SU-DHL-6 (cell line): ENCODE results near the gene XYLT1.

Experiments
- H2AFZ ChIP-seq: fragments of 200-600 bp; sonication (generic); 2 replicates; pipeline ENCODE4 v1.6.1; 2014; ENCODE audit warnings: low read depth, mild to moderate bottlenecking, moderate library complexity, mixed read lengths, antibody characterized with exemption, low read length; ENCODE audit not compliant: severe bottlenecking
- H3F3A ChIP-seq: fragments of 200-600 bp; shearing (Covaris generic); 2 replicates; pipeline ENCODE4 v1.6.0; 2016; ENCODE audit warnings: antibody characterized with exemption, mild to moderate bottlenecking; ENCODE audit not compliant: insufficient read depth
- H3K27ac ChIP-seq: fragments of 200-600 bp; sonication (generic); 2 replicates; pipeline ENCODE4 v1.5.1; 2016; ENCODE audit warnings: low read depth, mild to moderate bottlenecking, low read length, moderate library complexity, mixed read lengths
- H3K27me3 ChIP-seq: fragments of 200-600 bp; sonication (generic), shearing (Covaris generic); 2 replicates; pipeline ENCODE4 v1.6.0; 2014; ENCODE audit warnings: mild to moderate bottlenecking, low read length
- H3K36me3 ChIP-seq: fragments of 200-600 bp; sonication (generic); 2 replicates; pipeline ENCODE4 v1.6.1; 2014; ENCODE audit warnings: mild to moderate bottlenecking, low read length, mixed read lengths
- H3K4me2 ChIP-seq: fragments of 300-600, 200-600 bp; shearing (Covaris generic), sonication (generic); 2 replicates; pipeline ENCODE4 v1.6.0; 2014; ENCODE audit warnings: low read length, low read depth, mild to moderate bottlenecking; ENCODE audit not compliant: poor library complexity, severe bottlenecking
- H3K4me3 ChIP-seq: fragments of 200-600 bp; sonication (generic); 2 replicates; pipeline ENCODE4 v1.5.1; 2014; ENCODE audit warnings: antibody characterized with exemption, low read length, mild to moderate bottlenecking, mixed read lengths; ENCODE audit not compliant: insufficient read depth, poor library complexity, severe bottlenecking
- H3K79me2 ChIP-seq: fragments of 200-600 bp; sonication (generic); 2 replicates; pipeline ENCODE4 v1.6.1; 2014; ENCODE audit warnings: mild to moderate bottlenecking, low read length, moderate library complexity; ENCODE audit not compliant: insufficient read depth
- H3K9ac ChIP-seq: fragments of 200-600 bp; sonication (generic); 2 replicates; pipeline ENCODE4 v1.7.0; 2014; ENCODE audit warnings: mild to moderate bottlenecking, low read length
- H3K9me2 ChIP-seq: fragments of 200-600 bp; sonication (generic); replicated peaks from 2 replicates; pipeline ENCODE4 v1.6.1; 2014; ENCODE audit warnings: low read length; ENCODE audit not compliant: insufficient read depth
- H3K9me3 ChIP-seq: fragments of 200-600 bp; sonication (generic); 2 replicates; pipeline ENCODE4 v1.6.1; 2014; ENCODE audit warnings: low read length, mixed read lengths; ENCODE audit not compliant: insufficient read depth
- H4K20me1 ChIP-seq: fragments of 200-600 bp; sonication (generic); 2 replicates; pipeline ENCODE4 v1.6.1; 2014; ENCODE audit warnings: low read depth, mild to moderate bottlenecking, antibody characterized with exemption, low read length, moderate library complexity, mixed read lengths
- EZH2phosphoT487 ChIP-seq: fragments of 200-600 bp; sonication (generic), shearing (Covaris generic); conservative IDR thresholded peaks from 2 replicates; pipeline ENCODE4 v1.6.1; 2018; ENCODE audit warnings: mild to moderate bottlenecking, antibody characterized with exemption, low read length, moderate library complexity, mixed read lengths
- TF ChIP-seq, protein P1 (sequence below): fragments of 200-600 bp; sonication (generic); IDR thresholded peaks from one replicate; pipeline ENCODE4 v1.5.1; 2017; ENCODE audit warnings: antibody characterized with exemption, mild to moderate bottlenecking, low read length, moderate library complexity; ENCODE audit not compliant: insufficient read depth, poor library complexity, severe bottlenecking

The XYLT1 gene

DNA sequence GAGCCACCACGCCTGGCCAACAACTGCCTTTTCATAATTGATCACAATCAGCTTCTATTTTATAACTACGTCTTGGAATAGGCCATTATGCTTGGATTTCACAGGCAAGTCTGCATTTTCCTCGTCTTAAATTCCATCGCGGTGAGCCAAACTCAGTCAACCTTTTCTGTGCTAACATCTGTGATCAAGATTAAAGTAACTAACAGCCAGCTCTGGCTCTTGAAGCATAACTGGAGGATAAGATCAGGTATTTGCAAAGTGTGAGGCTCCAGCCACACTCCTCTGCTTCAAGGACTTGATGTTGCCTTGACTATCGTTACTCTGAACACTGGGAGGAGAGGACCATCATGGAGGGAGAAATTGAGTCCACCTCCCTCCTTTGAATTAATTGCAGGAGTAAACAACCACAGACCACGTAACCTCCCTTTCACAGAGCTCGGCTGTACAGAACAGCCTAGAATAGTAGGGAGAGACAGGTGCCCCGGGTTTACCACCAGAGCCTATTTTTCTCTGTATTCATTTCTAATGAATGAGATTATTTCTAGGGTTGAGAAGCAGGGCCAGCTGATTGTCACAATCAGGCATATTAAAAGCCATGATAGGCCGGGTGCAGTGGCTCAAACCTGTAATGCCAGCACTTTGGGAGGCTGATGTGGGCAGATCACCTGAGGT is 143.0 kb downstream of the XYLT1 start:
- Histone ChIP-seq H3F3A (no peaks in the 10 kb centered on the region; the same call in 1 of the 2 replicates), H3K4me2 (no peak overlapping the region), H3K79me2 (peaks cover 13% of the 10 kb centered on the region; the same call in 1 of the 2 replicates), H3K27me3 (no peaks in the 10 kb centered on the region), H3K27ac (no peak overlapping the region), H3K36me3 (no peaks in the 10 kb centered on the region), H4K20me1 (peaks cover 8% of the 10 kb centered on the region), H3K9me2 (no peaks in the 10 kb centered on the region), H3K9ac (no peak overlapping the region), H3K4me3 (no peak overlapping the region), H3K9me3 (no peaks in the 10 kb centered on the region), H2AFZ (no peak overlapping the region)
- TF ChIP-seq, protein P1, sequence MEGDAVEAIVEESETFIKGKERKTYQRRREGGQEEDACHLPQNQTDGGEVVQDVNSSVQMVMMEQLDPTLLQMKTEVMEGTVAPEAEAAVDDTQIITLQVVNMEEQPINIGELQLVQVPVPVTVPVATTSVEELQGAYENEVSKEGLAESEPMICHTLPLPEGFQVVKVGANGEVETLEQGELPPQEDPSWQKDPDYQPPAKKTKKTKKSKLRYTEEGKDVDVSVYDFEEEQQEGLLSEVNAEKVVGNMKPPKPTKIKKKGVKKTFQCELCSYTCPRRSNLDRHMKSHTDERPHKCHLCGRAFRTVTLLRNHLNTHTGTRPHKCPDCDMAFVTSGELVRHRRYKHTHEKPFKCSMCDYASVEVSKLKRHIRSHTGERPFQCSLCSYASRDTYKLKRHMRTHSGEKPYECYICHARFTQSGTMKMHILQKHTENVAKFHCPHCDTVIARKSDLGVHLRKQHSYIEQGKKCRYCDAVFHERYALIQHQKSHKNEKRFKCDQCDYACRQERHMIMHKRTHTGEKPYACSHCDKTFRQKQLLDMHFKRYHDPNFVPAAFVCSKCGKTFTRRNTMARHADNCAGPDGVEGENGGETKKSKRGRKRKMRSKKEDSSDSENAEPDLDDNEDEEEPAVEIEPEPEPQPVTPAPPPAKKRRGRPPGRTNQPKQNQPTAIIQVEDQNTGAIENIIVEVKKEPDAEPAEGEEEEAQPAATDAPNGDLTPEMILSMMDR = no peak
- no peak for TF ChIP-seq EZH2phosphoT487

DNA sequence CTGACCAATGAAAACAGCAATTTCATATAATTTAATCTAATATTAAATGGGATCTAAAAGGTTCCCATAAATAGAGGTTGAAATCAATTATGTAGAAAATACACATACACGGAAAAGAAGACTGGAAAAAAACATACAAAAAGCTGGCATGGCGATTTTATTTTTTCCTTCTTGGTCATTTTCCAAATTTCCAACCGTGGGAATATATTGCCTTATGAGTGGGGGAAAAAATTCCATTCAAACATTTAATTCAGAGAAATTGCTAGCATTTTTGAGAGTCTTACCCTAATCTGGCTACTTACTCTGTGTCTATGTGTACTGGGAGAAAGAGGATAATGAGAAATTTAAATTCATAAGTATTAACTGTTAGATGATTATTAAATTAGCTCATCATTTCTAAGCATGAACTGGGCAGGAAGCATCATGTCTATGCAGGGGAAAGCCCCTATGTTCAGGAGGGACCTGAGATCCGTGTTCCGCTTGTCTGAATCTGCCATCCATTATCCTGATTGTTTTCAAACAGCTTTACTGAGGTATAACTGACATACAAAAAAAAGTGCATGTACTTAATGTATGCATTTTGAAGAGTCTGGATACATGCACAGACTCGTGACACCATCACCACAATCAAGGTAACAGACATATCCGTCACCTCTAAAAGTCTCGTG is 145.2 kb downstream of the XYLT1 start:
- TF ChIP-seq, protein P1 = no peak
- no peak for TF ChIP-seq EZH2phosphoT487
- Histone ChIP-seq H3F3A (no peaks in the 10 kb centered on the region; the same call in 1 of the 2 replicates), H3K27me3 (no peaks in the 10 kb centered on the region), H3K4me2 (no peak overlapping the region), H3K9me3 (no peaks in the 10 kb centered on the region), H3K4me3 (no peak overlapping the region), H3K9ac (no peak overlapping the region), H3K9me2 (no peaks in the 10 kb centered on the region), H3K36me3 (no peaks in the 10 kb centered on the region), H4K20me1 (peaks cover 11% of the 10 kb centered on the region), H3K27ac (no peak overlapping the region), H2AFZ (no peak overlapping the region), H3K79me2 (peaks cover 21% of the 10 kb centered on the region; the same call in 1 of the 2 replicates)

DNA sequence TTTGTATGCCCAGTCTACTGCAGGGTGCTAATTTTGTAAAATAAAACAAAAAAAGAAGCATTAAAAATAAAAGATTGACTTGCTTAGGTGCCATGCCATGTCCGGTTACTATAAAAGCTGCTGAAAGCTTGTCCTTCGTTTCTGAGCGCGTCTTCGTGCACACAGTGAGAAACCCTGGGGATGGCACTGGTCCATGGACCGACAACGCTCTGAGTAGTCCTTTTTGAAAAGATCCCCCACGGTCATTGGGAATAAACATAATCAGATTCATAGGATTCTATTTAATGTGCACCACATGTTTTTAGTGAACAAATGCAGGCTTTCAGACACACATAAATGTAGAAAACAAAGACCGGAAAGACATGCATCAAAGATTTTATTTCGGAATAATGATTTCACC is 146.3 kb downstream of the XYLT1 start:
- Histone ChIP-seq H2AFZ (no peak overlapping the region), H3K9ac (no peak overlapping the region), H3K4me2 (no peak overlapping the region), H3K9me3 (no peaks in the 10 kb centered on the region), H4K20me1 (peaks cover 11% of the 10 kb centered on the region), H3K4me3 (no peak overlapping the region), H3K79me2 (peaks cover 22% of the 10 kb centered on the region; the same call in 1 of the 2 replicates), H3K27me3 (no peaks in the 10 kb centered on the region), H3F3A (no peaks in the 10 kb centered on the region; the same call in 1 of the 2 replicates), H3K27ac (no peak overlapping the region), H3K9me2 (no peaks in the 10 kb centered on the region), H3K36me3 (no peaks in the 10 kb centered on the region)
- TF ChIP-seq, protein P1 = no peak
- TF ChIP-seq EZH2phosphoT487 = no peak
